Central memory CD8-positive, alpha-beta T cell (primary cell): ENCODE measurements around the gene HIPK3.
A peak's percentile ranks its signal among the peaks of the same experiment; 100 is the strongest.
"Not testable (repeated sequence)": the region's sequence is repeated elsewhere in the genome, so short reads cannot be mapped to it uniquely, and the experiment has no call there.

Experiments
- ATAC-seq: fragments of 150-1000 bp; cut with Tn5 transposase; replicated peaks from 2 replicates; pipeline ENCODE4 v1.10.0; 2022; ENCODE audit warnings: mild to moderate bottlenecking, moderate FRiP score, moderate number of reproducible peaks; ENCODE audit not compliant: poor library complexity, severe bottlenecking; ENCODE audit errors: extremely low read depth
- DNase-seq, 2 donors: peaks; one replicate each; pipeline ENCODE4 v3.0.0; 2021; ENCODE audit warnings: low spot score in 2 of 2
- H3K27ac Mint-ChIP-seq: one replicate; pipeline ENCODE4 v1.8.0; 2022; ENCODE audit warnings: low read depth, mild to moderate bottlenecking, moderate library complexity, mixed read lengths
- H3K27me3 Mint-ChIP-seq: one replicate; pipeline ENCODE4 v1.8.0; 2022; ENCODE audit warnings: mixed read lengths
- H3K36me3 Mint-ChIP-seq: one replicate; pipeline ENCODE4 v1.8.0; 2022; ENCODE audit warnings: mild to moderate bottlenecking, moderate library complexity, mixed read lengths; ENCODE audit not compliant: insufficient read depth
- H3K4me1 Mint-ChIP-seq: one replicate; pipeline ENCODE4 v1.8.0; 2022; ENCODE audit warnings: mixed read lengths
- H3K4me3 Mint-ChIP-seq: one replicate; pipeline ENCODE4 v1.8.0; 2022; ENCODE audit warnings: mild to moderate bottlenecking, moderate library complexity, mixed read lengths
- H3K9me3 Mint-ChIP-seq: one replicate; pipeline ENCODE4 v1.8.0; 2022; ENCODE audit warnings: mixed read lengths

HIPK3 gene

GRCh38 chr11:33358150-33358831, 101.1 kb downstream of the HIPK3 start:
- no peaks in the 10 kb centered on the region for H3K4me1 Mint-ChIP-seq
- H3K27me3 Mint-ChIP-seq = no peaks in the 10 kb centered on the region
- no peak overlapping the region for H3K4me3 Mint-ChIP-seq
- ATAC-seq = no peak
- no peaks in the 10 kb centered on the region for H3K9me3 Mint-ChIP-seq
- peaks cover 11% of the 10 kb centered on the region for H3K36me3 Mint-ChIP-seq
- DNase-seq = no peak
- H3K27ac Mint-ChIP-seq = no peak overlapping the region

GRCh38 chr11:33360642-33361041, 103.5 kb downstream of the HIPK3 start:
- Mint-ChIP-seq H3K27ac (no peak overlapping the region), H3K4me1 (no peaks in the 10 kb centered on the region), H3K27me3 (peaks cover 13% of the 10 kb centered on the region), H3K4me3 (no peak overlapping the region), H3K36me3 (peaks cover 3% of the 10 kb centered on the region), H3K9me3 (no peaks in the 10 kb centered on the region)
- ATAC-seq (no peak), DNase-seq (no peak)

GRCh38 chr11:33362051-33362910, 105.1 kb downstream of the HIPK3 start:
- H3K36me3 Mint-ChIP-seq = peaks cover 3% of the 10 kb centered on the region
- peaks cover 16% of the 10 kb centered on the region for H3K27me3 Mint-ChIP-seq
- DNase-seq (no peak), ATAC-seq (peak; percentile 49)
- H3K4me1 Mint-ChIP-seq = no peaks in the 10 kb centered on the region
- no peak overlapping the region for H3K4me3 Mint-ChIP-seq
- H3K9me3 Mint-ChIP-seq = no peaks in the 10 kb centered on the region
- no peak overlapping the region for H3K27ac Mint-ChIP-seq

GRCh38 chr11:33366918-33367317, 109.7 kb downstream of the HIPK3 start:
- ATAC-seq = no peak
- no peaks in the 10 kb centered on the region for H3K4me1 Mint-ChIP-seq

DNA sequence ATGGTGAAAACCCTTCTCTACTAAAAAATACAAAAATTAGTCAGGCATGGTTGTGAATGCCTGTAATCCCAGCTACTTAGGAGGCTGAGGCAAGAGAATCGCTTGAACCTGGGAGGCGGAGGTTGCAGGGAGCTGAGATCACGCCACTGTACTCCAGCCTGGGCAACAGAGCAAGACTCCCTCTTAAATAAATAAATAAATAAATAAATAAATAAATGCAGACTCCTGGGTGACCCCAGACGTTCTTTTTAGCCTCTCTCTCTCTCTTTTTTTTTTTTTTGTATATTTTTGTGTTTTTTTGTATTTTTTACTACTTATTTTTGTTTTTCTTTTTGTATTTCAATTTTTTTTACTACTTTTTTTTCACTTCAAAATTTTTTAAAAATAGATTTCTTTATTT, 111.3 kb downstream of the HIPK3 start:
- not testable (repeated sequence) for ATAC-seq, H3K36me3 Mint-ChIP-seq, H3K4me1 Mint-ChIP-seq, DNase-seq, H3K4me3 Mint-ChIP-seq, H3K9me3 Mint-ChIP-seq, H3K27ac Mint-ChIP-seq
- peaks cover 41% of the 10 kb centered on the region for H3K27me3 Mint-ChIP-seq

More at GRCh38 chr11:33366918-33367317, 109.7 kb downstream of the HIPK3 start:
- no peak for DNase-seq
- peaks cover 36% of the 10 kb centered on the region for H3K27me3 Mint-ChIP-seq
- H3K4me3 Mint-ChIP-seq = no peak overlapping the region
- peaks cover 3% of the 10 kb centered on the region for H3K36me3 Mint-ChIP-seq
- no peak overlapping the region for H3K27ac Mint-ChIP-seq
- no peaks in the 10 kb centered on the region for H3K9me3 Mint-ChIP-seq

- Mint-ChIP-seq H3K9me3 (no peaks in the 10 kb centered on the region), H3K4me1 (no peaks in the 10 kb centered on the region), H3K27ac (no peak overlapping the region), H3K36me3 (peaks cover 3% of the 10 kb centered on the region), H3K27me3 (peaks cover 45% of the 10 kb centered on the region), H3K4me3 (no peak overlapping the region)
- DNase-seq (no peak), ATAC-seq (no peak)
These were observed 111.8 kb downstream of the HIPK3 start for GRCh38 chr11:33368931-33369330.

DNA sequence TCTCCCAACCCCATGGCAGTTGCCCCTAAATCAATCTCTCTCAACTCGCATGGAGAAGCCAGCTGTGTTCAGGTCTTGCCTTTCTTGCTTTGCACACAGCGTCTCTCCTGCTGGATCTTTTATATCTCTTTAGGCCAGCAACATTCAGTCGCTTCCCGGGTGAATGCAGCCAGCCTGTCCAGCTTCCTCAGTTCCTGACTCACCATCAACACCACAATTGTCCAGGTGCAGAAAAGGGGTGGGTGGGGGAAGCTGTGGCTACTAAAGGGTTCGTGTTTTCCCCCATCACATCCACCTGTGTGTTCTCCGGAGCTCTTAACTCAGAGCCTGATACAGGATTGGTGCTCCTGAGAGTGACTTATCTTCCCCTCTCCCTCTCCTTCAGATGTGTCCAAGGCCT, 116.5 kb downstream of the HIPK3 start:
- Mint-ChIP-seq H3K27ac (no peak overlapping the region), H3K4me1 (no peaks in the 10 kb centered on the region), H3K36me3 (no peaks in the 10 kb centered on the region), H3K4me3 (no peak overlapping the region), H3K27me3 (peaks cover 47% of the 10 kb centered on the region), H3K9me3 (no peaks in the 10 kb centered on the region)
- DNase-seq (no peak), ATAC-seq (no peak)

- Mint-ChIP-seq H3K4me3 (peak overlapping the region; percentile 17), H3K36me3 (no peaks in the 10 kb centered on the region), H3K27ac (no peak overlapping the region), H3K4me1 (no peaks in the 10 kb centered on the region), H3K9me3 (no peaks in the 10 kb centered on the region), H3K27me3 (peaks cover 36% of the 10 kb centered on the region)
- no peak for DNase-seq
- ATAC-seq = no peak
These were observed 118.1 kb downstream of the HIPK3 start for GRCh38 chr11:33375236-33375635.

- DNase-seq (no peak), ATAC-seq (no peak)
- Mint-ChIP-seq H3K9me3 (no peaks in the 10 kb centered on the region), H3K36me3 (no peaks in the 10 kb centered on the region), H3K4me1 (no peaks in the 10 kb centered on the region), H3K27me3 (peaks cover 36% of the 10 kb centered on the region), H3K4me3 (peak within 1 kb of the TSS; percentile 17), H3K27ac (no peak within 1 kb of the TSS)
These were observed 118.6 kb downstream of the HIPK3 start, which contains the start of gene KIAA1549L for GRCh38 chr11:33375688-33376311. Gene KIAA1549L, plus strand, starts transcription at chr11:33376108.

- ATAC-seq = no peak
- Mint-ChIP-seq H3K9me3 (no peaks in the 10 kb centered on the region), H3K27ac (no peak overlapping the region), H3K4me1 (no peaks in the 10 kb centered on the region), H3K36me3 (no peaks in the 10 kb centered on the region), H3K4me3 (no peak overlapping the region), H3K27me3 (peaks cover 30% of the 10 kb centered on the region)
- DNase-seq = no peak
These were observed 119.4 kb downstream of the HIPK3 start for GRCh38 chr11:33376331-33377310.

DNA sequence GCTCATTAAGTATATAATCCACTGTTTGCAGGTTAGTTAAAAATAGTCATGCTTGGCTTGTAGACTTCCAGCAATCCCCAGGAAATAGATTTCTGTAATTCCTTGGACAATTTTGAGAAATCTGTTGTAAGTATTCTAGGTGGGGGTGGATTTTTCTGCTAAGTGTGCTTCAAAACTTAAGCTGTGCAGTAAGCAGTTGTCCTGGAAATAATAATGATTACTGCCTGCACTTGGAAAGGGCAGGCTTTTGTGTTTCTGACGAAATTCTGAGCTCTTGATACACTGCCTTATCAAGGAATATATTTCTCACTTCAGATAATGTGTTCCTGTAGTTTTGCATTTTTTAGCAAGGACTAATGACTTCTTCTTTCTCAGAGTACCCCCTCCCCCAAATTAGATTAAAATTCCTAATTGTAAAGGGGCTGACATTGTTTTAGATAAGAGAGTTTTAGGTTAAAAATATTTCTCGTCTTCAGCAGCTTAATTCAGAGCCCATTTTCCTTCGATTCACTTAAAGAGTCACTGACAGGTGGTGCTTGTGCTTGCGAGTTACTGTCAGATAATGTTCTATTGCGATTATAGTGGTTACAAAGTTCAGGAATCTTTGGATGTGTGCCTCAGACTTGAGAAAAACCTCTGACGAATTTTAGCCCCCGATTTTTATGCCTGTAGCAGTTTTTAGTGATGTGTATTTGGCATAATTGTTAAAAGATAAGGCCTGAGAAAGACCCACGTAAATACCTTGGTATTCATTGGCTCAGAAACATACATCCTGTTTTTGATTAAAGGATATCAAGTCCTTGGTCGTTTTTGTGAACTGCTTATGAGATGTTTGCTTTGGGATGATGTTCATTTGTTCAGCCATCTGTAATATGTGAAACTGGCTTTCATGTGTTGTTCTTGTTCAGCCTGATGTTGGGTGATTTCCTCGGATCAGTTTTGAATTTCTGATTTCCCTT, 120.5 kb downstream of the HIPK3 start:
- H3K27me3 Mint-ChIP-seq = peaks cover 27% of the 10 kb centered on the region
- no peak overlapping the region for H3K27ac Mint-ChIP-seq
- DNase-seq (no peak), ATAC-seq (no peak)
- H3K36me3 Mint-ChIP-seq = no peaks in the 10 kb centered on the region
- no peaks in the 10 kb centered on the region for H3K9me3 Mint-ChIP-seq
- no peak overlapping the region for H3K4me3 Mint-ChIP-seq
- H3K4me1 Mint-ChIP-seq = no peaks in the 10 kb centered on the region
